Vagina (tissue), 2 donors: ENCODE results near the gene SCAMP3.

Experiments used
- POLR2A ChIP-seq, 2 donors: fragments of 450-650 bp; IDR thresholded peaks; one replicate each; pipeline ENCODE4 v1.6.1; 2017; ENCODE audit warnings: antibody characterized with exemption in 2 of 2, mild to moderate bottlenecking in 2 of 2, moderate library complexity in 2 of 2
- POLR2AphosphoS5 ChIP-seq, 2 donors: sonication (generic); formaldehyde crosslinking; IDR thresholded peaks; one replicate each; pipeline ENCODE4 v1.9.0; 2017; ENCODE audit warnings: antibody characterized with exemption in 2 of 2, mild to moderate bottlenecking in 2 of 2, low read depth in 1 of 2; ENCODE audit not compliant: insufficient read depth in 1 of 2
- TF ChIP-seq, protein P1 (sequence below), 3 experiments: fragments of 450-650 bp in 2 of 3; fragments of 200-600 bp in 1 of 3; sonication (generic) in 1 of 3; IDR thresholded peaks; one replicate each; pipeline ENCODE4 v1.5.1; 2017 to 2019; ENCODE audit warnings: antibody characterized with exemption in 3 of 3, mild to moderate bottlenecking in 2 of 3, moderate library complexity in 2 of 3

DNA sequence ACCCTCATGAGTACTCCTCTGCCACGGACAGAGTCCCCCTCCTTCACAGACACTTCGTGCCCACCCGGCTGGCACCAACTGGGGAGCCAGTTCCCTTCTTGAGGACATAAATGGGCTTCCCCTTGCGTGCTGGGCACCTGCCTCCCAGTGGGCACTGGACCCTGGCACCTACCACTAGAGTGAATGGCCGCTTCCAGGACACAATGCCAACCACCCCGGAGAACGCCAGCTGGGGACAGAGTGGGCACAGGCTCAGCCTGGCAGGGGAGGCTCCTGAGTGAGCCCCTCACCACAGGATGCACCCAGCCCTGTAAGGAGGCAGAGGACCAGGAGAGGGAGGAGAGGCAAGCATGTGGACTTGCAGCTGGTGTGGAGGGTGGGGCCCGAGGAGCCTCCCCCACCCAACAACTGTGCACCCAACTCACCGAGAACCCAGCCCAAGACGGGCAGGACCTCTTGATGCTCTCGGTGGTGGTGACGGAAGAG lies 7.9 kb downstream of the SCAMP3 start:
- TF ChIP-seq, protein P1, sequence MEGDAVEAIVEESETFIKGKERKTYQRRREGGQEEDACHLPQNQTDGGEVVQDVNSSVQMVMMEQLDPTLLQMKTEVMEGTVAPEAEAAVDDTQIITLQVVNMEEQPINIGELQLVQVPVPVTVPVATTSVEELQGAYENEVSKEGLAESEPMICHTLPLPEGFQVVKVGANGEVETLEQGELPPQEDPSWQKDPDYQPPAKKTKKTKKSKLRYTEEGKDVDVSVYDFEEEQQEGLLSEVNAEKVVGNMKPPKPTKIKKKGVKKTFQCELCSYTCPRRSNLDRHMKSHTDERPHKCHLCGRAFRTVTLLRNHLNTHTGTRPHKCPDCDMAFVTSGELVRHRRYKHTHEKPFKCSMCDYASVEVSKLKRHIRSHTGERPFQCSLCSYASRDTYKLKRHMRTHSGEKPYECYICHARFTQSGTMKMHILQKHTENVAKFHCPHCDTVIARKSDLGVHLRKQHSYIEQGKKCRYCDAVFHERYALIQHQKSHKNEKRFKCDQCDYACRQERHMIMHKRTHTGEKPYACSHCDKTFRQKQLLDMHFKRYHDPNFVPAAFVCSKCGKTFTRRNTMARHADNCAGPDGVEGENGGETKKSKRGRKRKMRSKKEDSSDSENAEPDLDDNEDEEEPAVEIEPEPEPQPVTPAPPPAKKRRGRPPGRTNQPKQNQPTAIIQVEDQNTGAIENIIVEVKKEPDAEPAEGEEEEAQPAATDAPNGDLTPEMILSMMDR (IDR thresholded peaks at IDR 0.05) = no peak
- TF ChIP-seq POLR2A (IDR thresholded peaks at IDR 0.05) = no peak
- TF ChIP-seq POLR2AphosphoS5 (IDR thresholded peaks at IDR 0.05; ENCODE audit: insufficient read depth in 1 of 2, low read depth in 1 of 2) = no peak
